HG03159 (cell line): Measurements from ENCODE around the gene XDH.
A peak's percentile ranks its signal among the peaks of the same experiment; 100 is the strongest.

Experiments used
- ATAC-seq: cut with Tn5 transposase; IDR thresholded peaks from one replicate; pipeline ENCODE4 v1.9.1; 2021; ENCODE audit warnings: mild to moderate bottlenecking, moderate library complexity; ENCODE audit not compliant: unreplicated experiment

XDH gene

GRCh38 chr2:31333046-31333445, 81.5 kb downstream of the XDH start:
- no peak for ATAC-seq

GRCh38 chr2:31332521-31332920, 82.0 kb downstream of the XDH start:
- ATAC-seq = no peak

GRCh38 chr2:31331156-31331555, 83.4 kb downstream of the XDH start:
- ATAC-seq = no peak

- no peak for ATAC-seq
Measured at GRCh38 chr2:31329081-31329625, 85.4 kb downstream of the XDH start.

- ATAC-seq = no peak
Measured at GRCh38 chr2:31328026-31328425, 86.5 kb downstream of the XDH start.

GRCh38 chr2:31327505-31327904, 87.0 kb downstream of the XDH start:
- no peak for ATAC-seq

GRCh38 chr2:31324016-31324633, 90.4 kb downstream of the XDH start:
- ATAC-seq = peak; percentile 83

GRCh38 chr2:31322371-31322770, 92.2 kb downstream of the XDH start:
- ATAC-seq = no peak

- ATAC-seq = no peak
Measured at GRCh38 chr2:31319406-31320175, 95.0 kb downstream of the XDH start.

- no peak for ATAC-seq
Measured at GRCh38 chr2:31318361-31319336, 95.9 kb downstream of the XDH start.

GRCh38 chr2:31317396-31317795, 97.1 kb downstream of the XDH start:
- ATAC-seq = no peak

- no peak for ATAC-seq
Measured at GRCh38 chr2:31314761-31315160, 99.8 kb downstream of the XDH start.

- no peak for ATAC-seq
Measured at GRCh38 chr2:31312898-31313297, 101.6 kb downstream of the XDH start.

- ATAC-seq = no peak
Measured at GRCh38 chr2:31304816-31305215, 109.7 kb downstream of the XDH start.

- ATAC-seq = no peak
Measured at GRCh38 chr2:31302940-31303563, 111.5 kb downstream of the XDH start.

- no peak for ATAC-seq
Measured at GRCh38 chr2:31300309-31300708, 114.2 kb downstream of the XDH start.

- no peak for ATAC-seq
Measured at GRCh38 chr2:31299547-31299946, 115.0 kb downstream of the XDH start.

GRCh38 chr2:31297751-31298150, 116.8 kb downstream of the XDH start:
- ATAC-seq = no peak

- ATAC-seq = no peak
Measured at GRCh38 chr2:31296641-31297287, 117.8 kb downstream of the XDH start.

GRCh38 chr2:31294196-31294595, 120.3 kb downstream of the XDH start:
- ATAC-seq = no peak
